GM12878 (cell line): ENCODE data around the gene ACSL1. TPM values are rescaled to one million over a fixed set of nuclear protein-coding genes. Genes with fewer than 3 reads are reported as not detected.

Experiments
- ATAC-seq: fragments of 200-7000 bp; cut with Tn5 transposase; 3 replicates; pipeline ENCODE4 v1.9.1; 2020; ENCODE audit warnings: mild to moderate bottlenecking, moderate library complexity
- BruUV-seq: library from RNA; stranded (reverse); fragments of 400-500 nt; replicated peaks from 2 replicates; lab custom pipeline; 2021; lab: Mats Ljungman, UMichigan
- CTCF ChIA-PET: fragments of 300-600 bp; sonication (Branson Sonifier 250); formaldehyde crosslinking; extraction: SDS; loops from one replicate; lab custom pipeline; 2021; ENCODE audit warnings: inconsistent platforms; lab: Yijun Ruan, JAX
- POLR2A ChIA-PET: fragments of 350-600 bp; formaldehyde crosslinking; extraction: SDS; loops from one replicate; lab custom pipeline; 2021; ENCODE audit warnings: inconsistent platforms; lab: Charles Lee
- RAD21 ChIA-PET: fragments of 300-600 bp; sonication (Branson Sonifier 250); formaldehyde crosslinking; loops from one replicate; lab custom pipeline; 2023; ENCODE audit warnings: antibody characterized with exemption; ENCODE audit not compliant: unreplicated experiment; lab: Charles Lee
- SMC1A ChIA-PET: fragments of 300-600 bp; sonication (Branson Sonifier 250); formaldehyde crosslinking; loops from one replicate; lab custom pipeline; 2023; ENCODE audit not compliant: unreplicated experiment, uncharacterized antibody; lab: Charles Lee
- DNase-seq: peaks from one replicate; pipeline ENCODE4 v3.0.0-alpha.2; 2011; ENCODE audit warnings: low read depth, low spot score
- FAIRE-seq: peaks from 3 replicates; lab custom pipeline; 2011; peaks lifted over from hg19 to GRCh38; lab: Jason Lieb, UNC
- H2AFZ ChIP-seq: 2 replicates; pipeline ENCODE4 v1.6.0; 2011; ENCODE audit warnings: low read depth, low read length, control low read depth; ENCODE audit not compliant: control insufficient read depth
- H3K27ac ChIP-seq: 2 replicates; pipeline ENCODE4 v1.5.1; 2011; ENCODE audit warnings: control low read depth; ENCODE audit not compliant: control insufficient read depth, insufficient read depth
- H3K27me3 ChIP-seq, 2 experiments: replicated peaks in 1 of 2; 2 replicates each; pipeline versions ENCODE4 v1.6.0 to v1.6.1; 2011; ENCODE audit warnings: low read length in 1 of 2; ENCODE audit not compliant: control insufficient read depth in 2 of 2, insufficient read depth in 2 of 2
- H3K36me3 ChIP-seq, 2 experiments: 2 replicates each; pipeline ENCODE4 v1.5.1; 2011; ENCODE audit warnings: low read length in 1 of 2; ENCODE audit not compliant: control insufficient read depth in 2 of 2, insufficient read depth in 2 of 2
- H3K4me1 ChIP-seq: 2 replicates; pipeline ENCODE4 v1.6.1; 2011; ENCODE audit warnings: mild to moderate bottlenecking, low read length, moderate library complexity, mixed read lengths; ENCODE audit not compliant: control insufficient read depth, insufficient read depth
- H3K4me2 ChIP-seq: 2 replicates; pipeline ENCODE4 v1.6.0; 2011; ENCODE audit warnings: control low read depth; ENCODE audit not compliant: control insufficient read depth, insufficient read depth
- H3K4me3 ChIP-seq: fragments of 200-600 bp; sonication (generic); 2 replicates; pipeline ENCODE4 v1.5.1; 2016
- H3K79me2 ChIP-seq: 2 replicates; pipeline ENCODE4 v1.6.0; 2011; ENCODE audit warnings: low read length; ENCODE audit not compliant: control insufficient read depth, insufficient read depth
- H3K9ac ChIP-seq: 2 replicates; pipeline ENCODE4 v1.8.0; 2011; ENCODE audit warnings: low read length, control low read depth, mixed read lengths; ENCODE audit not compliant: control insufficient read depth, insufficient read depth
- H3K9me3 ChIP-seq: replicated peaks from 3 replicates; pipeline ENCODE4 v1.5.1; 2011; ENCODE audit warnings: mild to moderate bottlenecking, low read length; ENCODE audit not compliant: control insufficient read depth, insufficient read depth
- H4K20me1 ChIP-seq: 2 replicates; pipeline ENCODE4 v1.6.0; 2011; ENCODE audit not compliant: control insufficient read depth, insufficient read depth
- ATF7 ChIP-seq: fragments of 450-650 bp; IDR thresholded peaks from 2 replicates; pipeline ENCODE4 v1.6.1; 2016; ENCODE audit warnings: low read depth, mild to moderate bottlenecking
- BCL11A ChIP-seq: IDR thresholded peaks from 2 replicates; pipeline ENCODE4 v1.6.1; 2011; ENCODE audit warnings: low read depth, low read length
- CEBPB ChIP-seq, 2 experiments: fragments of 150-350 bp in 1 of 2; IDR thresholded peaks; 2 replicates each; pipeline ENCODE4 v1.6.1; 2012 to 2014; ENCODE audit warnings: low read depth in 2 of 2, low read length in 2 of 2, borderline replicate concordance in 1 of 2, inconsistent platforms in 1 of 2
- ETV6 ChIP-seq, 2 experiments: fragments of 450-650 bp in 1 of 2; IDR thresholded peaks in 1 of 2; conservative IDR thresholded peaks in 1 of 2; 2 replicates each; pipeline ENCODE4 v1.6.1; 2014; ENCODE audit warnings: antibody characterized with exemption in 1 of 2, borderline replicate concordance in 1 of 2, low read depth in 1 of 2, mild to moderate bottlenecking in 1 of 2, moderate library complexity in 1 of 2
- FOXM1 ChIP-seq: IDR thresholded peaks from 2 replicates; pipeline ENCODE4 v1.6.1; 2012; ENCODE audit warnings: low read depth, mild to moderate bottlenecking, inconsistent platforms, low read length, moderate library complexity
- HCFC1 ChIP-seq: fragments of 150-350 bp; IDR thresholded peaks from 2 replicates; pipeline ENCODE4 v1.6.1; 2014; ENCODE audit warnings: low read length
- HDAC2 ChIP-seq: fragments of 200-600 bp; sonication (generic); IDR thresholded peaks from 2 replicates; pipeline ENCODE4 v1.6.1; 2017
- HDAC6 ChIP-seq: fragments of 200-600 bp; sonication (generic); IDR thresholded peaks from one replicate; pipeline ENCODE4 v1.8.0; 2017; ENCODE audit warnings: antibody characterized with exemption; ENCODE audit not compliant: unreplicated experiment
- HDGF ChIP-seq: fragments of 450-650 bp; IDR thresholded peaks from 2 replicates; pipeline ENCODE4 v1.6.1; 2016; ENCODE audit warnings: antibody characterized with exemption
- IKZF1 ChIP-seq: fragments of 450-650 bp; conservative IDR thresholded peaks from 2 replicates; pipeline ENCODE4 v1.6.1; 2017; ENCODE audit warnings: antibody characterized with exemption, mild to moderate bottlenecking
- IKZF2 ChIP-seq, 2 experiments: fragments of 450-650 bp; IDR thresholded peaks; 2 replicates each; pipeline ENCODE4 v1.6.1; 2017; ENCODE audit warnings: mild to moderate bottlenecking in 2 of 2, moderate library complexity in 2 of 2
- MTA2 ChIP-seq: fragments of 450-650 bp; IDR thresholded peaks from 2 replicates; pipeline ENCODE4 v1.6.1; 2016; ENCODE audit warnings: low read depth, mild to moderate bottlenecking, moderate library complexity
- NR2F1 ChIP-seq: fragments of 450-650 bp; conservative IDR thresholded peaks from 2 replicates; pipeline ENCODE4 v1.6.1; 2017; ENCODE audit warnings: mild to moderate bottlenecking
- RAD51 ChIP-seq: fragments of 450-650 bp; IDR thresholded peaks from 2 replicates; pipeline ENCODE4 v1.6.1; 2016; ENCODE audit warnings: moderate library complexity, mild to moderate bottlenecking, inconsistent platforms
- RELB ChIP-seq: fragments of 450-650 bp; IDR thresholded peaks from 2 replicates; pipeline ENCODE4 v1.6.1; 2017; ENCODE audit warnings: low read depth, mild to moderate bottlenecking, moderate library complexity
- STAT3 ChIP-seq: IDR thresholded peaks from 2 replicates; pipeline ENCODE4 v1.6.1; 2011; ENCODE audit warnings: low read depth, low read length, improper control_type of control experiment
- SUPT20H ChIP-seq: IDR thresholded peaks from 2 replicates; pipeline ENCODE4 v1.6.1; 2011; ENCODE audit warnings: low read depth, mild to moderate bottlenecking, low read length, moderate library complexity, borderline replicate concordance; ENCODE audit not compliant: control insufficient read depth
- ZBTB11 ChIP-seq: fragments of 450-650 bp; formaldehyde crosslinking; IDR thresholded peaks from 2 replicates; pipeline ENCODE4 v1.5.0; 2022; ENCODE audit warnings: mild to moderate bottlenecking, missing genetic modification characterization
- ZNF217 ChIP-seq: fragments of 450-650 bp; IDR thresholded peaks from 2 replicates; pipeline ENCODE4 v1.6.1; 2017; ENCODE audit warnings: antibody characterized with exemption, mild to moderate bottlenecking
- WGBS: methylation state at CpG from one replicate; pipeline ENCODE4 v1.1.6; 2016; ENCODE audit warnings: low lambda C conversion rate; ENCODE audit not compliant: insufficient replicate concordance, insufficient coverage; ENCODE audit errors: missing lambda C conversion rate; 5-methylcytosine and 5-hydroxymethylcytosine counted together
- in situ Hi-C: fragments of 300-500 bp; cut with MboI; formaldehyde crosslinking; loops from 9 replicates; pipeline ENCODE4 v1.14.3; 2018; ENCODE audit warnings: mixed read lengths
- intact Hi-C: fragments of 100-400 bp; cut with micrococcal nuclease; formaldehyde crosslinking; loops from one replicate; pipeline ENCODE4 v1.14.2; 2022; ENCODE audit not compliant: unreplicated experiment
- polyA plus RNA-seq, 11 experiments: library from polyadenylated mRNA; depleted of rRNA in 4 of 11; unstranded in 6 of 11; stranded (reverse) in 5 of 11; fragments of >200 nt; fragmentation: Nextera tagmentation in 4 of 11; fragmentation: Illumina TruSeq in 1 of 11; extraction: Ambion mirVana in 4 of 11; extraction: Trizol in 1 of 11; gene quantifications; 1 replicate in 1 of 11; 2 replicates in 10 of 11; pipeline versions ENCODE4 v1.2.1 to v1.2.3, GENCODE V29; 2011 to 2016; ENCODE audit warnings: inconsistent platforms in 2 of 11, missing spikeins in 2 of 11, low read depth in 1 of 11
- total RNA-seq, 4 experiments: library from RNA; depleted of rRNA in 3 of 4; stranded (reverse); fragments of >200 nt in 3 of 4; fragmentation: Illumina TruSeq in 1 of 4; extraction: Trizol in 1 of 4; gene quantifications; 2 replicates each; pipeline versions ENCODE4 v1.2.1 to v1.2.3, GENCODE V29; 2013 to 2021
- TF ChIP-seq, protein P1 (sequence below): fragments of 450-650 bp; IDR thresholded peaks from 2 replicates; pipeline ENCODE4 v1.6.1; 2016; ENCODE audit warnings: mild to moderate bottlenecking

ACSL1 gene
- total and polyA plus RNA-seq, 10 of the 15 experiments (the other 5 are each of a cell fraction or from before 2014, with no cell fraction given) = 30.7 to 68.1 (median 58.7) TPM

- Histone ChIP-seq H3K27me3 (no peaks in the 10 kb centered on the region), H2AFZ (no peak overlapping the region), H3K79me2 (no peaks in the 10 kb centered on the region), H3K9me3 (no peaks in the 10 kb centered on the region; the same call in 2 of the 3 replicates), H3K36me3 (no peaks in the 10 kb centered on the region), H3K4me3 (no peak overlapping the region), H3K4me2 (no peak overlapping the region; the same call in 1 of the 2 replicates), H3K27ac (no peak overlapping the region), H4K20me1 (no peaks in the 10 kb centered on the region), H3K9ac (no peak overlapping the region), H3K4me1 (peaks cover 59% of the 10 kb centered on the region)
- no TSS peak for BruUV-seq
- FAIRE-seq (no peak), DNase-seq (no peak), ATAC-seq (peak; percentile 54)
- SMC1A ChIA-PET = interaction anchor here (0.6 to 1.3 kb wide), 7 partner anchors 12 to 115 kb away, joined by 3 to 5 read pairs (median 3); no protein-coding TSS in a partner anchor
- POLR2A ChIA-PET = interaction anchor here (0.6 to 1.5 kb wide), 6 partner anchors 13 to 214 kb away, joined by 3 to 6 read pairs (median 4); no protein-coding TSS in a partner anchor
- intact Hi-C loops (loop anchor here (10.0 kb wide), 1 partner anchor 571 kb away; no protein-coding TSS in a partner anchor), in situ Hi-C loops (no loop called here)
- CTCF ChIA-PET = interaction anchor here (0.7 to 1.0 kb wide), 2 partner anchors 32 to 41 kb away, joined by 3 read pairs; no protein-coding TSS in a partner anchor
- WGBS = 57% methylated on average over 1 of the region's 1 CpG
- RAD21 ChIA-PET = interaction anchor here (0.6 to 1.8 kb wide), 4 partner anchors 10 to 142 kb away, joined by 3 to 6 read pairs (median 6); no protein-coding TSS in a partner anchor
- TF ChIP-seq, protein P1, sequence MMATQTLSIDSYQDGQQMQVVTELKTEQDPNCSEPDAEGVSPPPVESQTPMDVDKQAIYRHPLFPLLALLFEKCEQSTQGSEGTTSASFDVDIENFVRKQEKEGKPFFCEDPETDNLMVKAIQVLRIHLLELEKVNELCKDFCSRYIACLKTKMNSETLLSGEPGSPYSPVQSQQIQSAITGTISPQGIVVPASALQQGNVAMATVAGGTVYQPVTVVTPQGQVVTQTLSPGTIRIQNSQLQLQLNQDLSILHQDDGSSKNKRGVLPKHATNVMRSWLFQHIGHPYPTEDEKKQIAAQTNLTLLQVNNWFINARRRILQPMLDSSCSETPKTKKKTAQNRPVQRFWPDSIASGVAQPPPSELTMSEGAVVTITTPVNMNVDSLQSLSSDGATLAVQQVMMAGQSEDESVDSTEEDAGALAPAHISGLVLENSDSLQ = peak; percentile 56; the same call in 1 of the 2 replicates
- no peak for TF ChIP-seq ZBTB11 (CRISPR knock-in tag)
- TF ChIP-seq SUPT20H = no peak
- TF ChIP-seq RAD51 = peak; percentile 38
- TF ChIP-seq ZNF217 = peak; percentile 55; the same call in 1 of the 2 replicates
- TF ChIP-seq IKZF1 = peak; percentile 59; the same call in 1 of the 2 replicates
- TF ChIP-seq HDAC6 = no peak
- TF ChIP-seq STAT3 = no peak
- TF ChIP-seq IKZF2 (IDR thresholded peaks at IDR 0.05) = peak; percentile 79 to 80
- TF ChIP-seq HDGF = no peak
- peak; percentile 58; the same call in 1 of the 2 replicates for TF ChIP-seq RELB
- no peak for TF ChIP-seq CEBPB (IDR thresholded peaks at IDR 0.05; ENCODE audit: borderline replicate concordance in 1 of 2, low read depth in 2 of 2, low read length in 2 of 2)
- TF ChIP-seq FOXM1 = no peak
- peak; percentile 84 for TF ChIP-seq MTA2
- peak in 1 of 2 experiments; percentile 69; a peak in 1 of 4 replicates for TF ChIP-seq ETV6 (conservative IDR thresholded peaks at IDR 0.05 in 1 of 2, IDR thresholded peaks at IDR 0.05 in 1 of 2; ENCODE audit: borderline replicate concordance in 1 of 2, low read depth in 1 of 2)
- no peak for TF ChIP-seq HDAC2
- TF ChIP-seq HCFC1 = no peak
- peak; percentile 69 for TF ChIP-seq NR2F1
- TF ChIP-seq BCL11A = no peak
- TF ChIP-seq ATF7 = peak; percentile 80
These were observed 30.5 kb upstream of the ACSL1 start for GRCh38 chr4:184856277-184856609.
